OCI-LY1 (cell line): Measurements from ENCODE around the gene PPP1R15B.

Experiments
- EZH2 ChIP-seq: fragments of 200-600 bp; sonication (generic), shearing (Covaris generic); IDR thresholded peaks from 2 replicates; pipeline ENCODE4 v1.8.0; 2017; ENCODE audit warnings: borderline replicate concordance, mixed run types, mild to moderate bottlenecking, antibody characterized with exemption, low read length, moderate library complexity, mixed read lengths
- TF ChIP-seq, protein P1 (sequence below): fragments of 200-600 bp; sonication (generic), shearing (Covaris generic); IDR thresholded peaks from 2 replicates; pipeline ENCODE4 v1.5.1; 2017; ENCODE audit warnings: mild to moderate bottlenecking, antibody characterized with exemption, low read length, moderate library complexity, mixed read lengths

DNA sequence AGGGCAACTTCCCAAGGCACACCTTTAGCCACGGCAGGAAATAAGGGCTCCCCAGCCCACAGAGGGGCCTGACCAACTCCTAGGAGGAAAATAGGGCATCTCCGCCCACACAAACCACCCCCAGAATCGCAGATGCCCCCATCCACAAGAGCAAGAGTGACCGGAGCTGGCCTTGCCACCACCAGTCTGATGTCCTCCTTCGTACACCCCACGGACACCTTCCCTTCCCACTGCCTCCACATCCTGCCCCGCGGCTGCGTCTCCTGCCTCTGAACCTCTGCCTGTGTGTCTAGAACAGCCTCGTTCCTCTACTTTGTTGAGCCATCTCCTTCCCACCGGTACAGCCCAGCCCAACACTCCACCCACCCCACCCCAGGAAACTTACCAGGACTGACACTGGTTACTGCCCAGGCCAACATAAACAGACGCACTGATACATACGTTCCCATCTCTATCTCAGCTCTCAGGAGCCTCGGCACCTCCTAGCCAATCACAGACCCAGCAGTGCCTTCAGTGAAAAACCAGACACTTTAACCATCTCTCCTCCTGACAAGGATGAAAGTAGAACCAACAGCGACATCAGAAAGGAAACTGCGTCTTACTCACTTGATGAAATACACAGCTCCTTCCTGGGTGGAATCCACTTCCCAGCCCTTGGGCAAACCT lies 44.3 kb downstream of the PPP1R15B start:
- no peak for TF ChIP-seq EZH2
- TF ChIP-seq, protein P1, sequence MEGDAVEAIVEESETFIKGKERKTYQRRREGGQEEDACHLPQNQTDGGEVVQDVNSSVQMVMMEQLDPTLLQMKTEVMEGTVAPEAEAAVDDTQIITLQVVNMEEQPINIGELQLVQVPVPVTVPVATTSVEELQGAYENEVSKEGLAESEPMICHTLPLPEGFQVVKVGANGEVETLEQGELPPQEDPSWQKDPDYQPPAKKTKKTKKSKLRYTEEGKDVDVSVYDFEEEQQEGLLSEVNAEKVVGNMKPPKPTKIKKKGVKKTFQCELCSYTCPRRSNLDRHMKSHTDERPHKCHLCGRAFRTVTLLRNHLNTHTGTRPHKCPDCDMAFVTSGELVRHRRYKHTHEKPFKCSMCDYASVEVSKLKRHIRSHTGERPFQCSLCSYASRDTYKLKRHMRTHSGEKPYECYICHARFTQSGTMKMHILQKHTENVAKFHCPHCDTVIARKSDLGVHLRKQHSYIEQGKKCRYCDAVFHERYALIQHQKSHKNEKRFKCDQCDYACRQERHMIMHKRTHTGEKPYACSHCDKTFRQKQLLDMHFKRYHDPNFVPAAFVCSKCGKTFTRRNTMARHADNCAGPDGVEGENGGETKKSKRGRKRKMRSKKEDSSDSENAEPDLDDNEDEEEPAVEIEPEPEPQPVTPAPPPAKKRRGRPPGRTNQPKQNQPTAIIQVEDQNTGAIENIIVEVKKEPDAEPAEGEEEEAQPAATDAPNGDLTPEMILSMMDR = no peak
